ENCODE measurements around the gene LRRC8B.
"Not testable (repeated sequence)": the region's sequence is repeated elsewhere in the genome, so short reads cannot be mapped to it uniquely, and the experiment has no call there.

Gene LRRC8B

DNA sequence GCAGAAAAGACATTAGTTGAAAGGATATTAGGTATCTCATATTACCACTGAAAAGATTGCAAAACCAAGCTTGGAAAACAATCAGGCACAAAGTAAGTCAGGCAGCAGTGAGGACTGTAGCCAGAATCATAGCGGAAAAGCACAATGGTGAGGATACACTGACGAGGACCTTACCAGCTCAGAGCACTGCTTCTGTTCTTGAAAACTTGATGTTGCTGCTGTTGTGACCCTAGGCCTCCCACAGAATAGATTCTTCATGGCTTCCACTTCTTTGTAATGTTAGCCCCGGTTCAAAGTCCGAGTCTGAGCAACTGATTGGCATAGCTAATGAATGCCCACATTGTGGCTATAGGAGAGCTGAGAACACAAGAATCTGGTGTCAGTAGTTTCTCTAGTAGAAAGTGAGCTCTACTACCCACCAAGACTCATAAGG, 63.1 kb downstream of the LRRC8B start:
- no peak for DNase-seq

DNA sequence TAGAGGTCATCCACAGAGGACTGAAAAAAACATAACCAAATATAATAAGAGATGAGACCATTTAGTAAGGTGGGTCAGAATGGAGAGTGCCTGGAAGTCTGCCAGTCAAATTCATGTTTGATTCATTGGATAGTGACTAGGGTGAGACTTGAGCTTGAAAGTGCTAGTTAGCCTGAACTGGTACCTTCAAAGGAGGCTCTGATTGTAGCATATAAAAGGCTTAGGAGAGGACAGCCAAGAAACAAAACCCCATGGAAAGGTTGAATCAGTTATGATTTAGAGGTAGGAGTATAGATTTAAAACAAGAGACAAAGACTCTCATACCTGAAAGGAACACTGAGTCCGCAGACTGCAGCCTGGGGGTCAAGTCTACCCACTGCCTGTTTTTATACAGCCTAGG, 63.9 kb downstream of the LRRC8B start:
- no peak for DNase-seq

DNA sequence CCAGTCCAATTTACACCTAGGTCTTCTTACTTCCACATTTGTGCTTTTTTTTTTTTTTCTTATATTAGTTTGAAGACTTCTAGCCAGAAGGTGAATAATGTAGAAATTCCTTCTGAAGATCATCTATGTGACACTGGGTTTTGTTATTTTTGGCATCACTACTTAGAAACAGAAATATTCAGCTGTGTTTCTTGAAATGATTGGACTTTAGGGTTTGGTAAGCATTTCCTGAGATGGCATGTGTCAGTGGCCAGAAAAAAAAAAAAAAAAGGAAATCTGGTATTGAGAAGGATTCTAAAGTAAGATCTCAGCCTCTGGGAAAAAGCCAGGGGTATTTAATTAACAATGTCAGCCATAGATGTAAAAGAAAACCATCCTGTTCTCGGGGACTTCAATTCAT, 64.9 kb downstream of the LRRC8B start:
- no peak for DNase-seq

DNA sequence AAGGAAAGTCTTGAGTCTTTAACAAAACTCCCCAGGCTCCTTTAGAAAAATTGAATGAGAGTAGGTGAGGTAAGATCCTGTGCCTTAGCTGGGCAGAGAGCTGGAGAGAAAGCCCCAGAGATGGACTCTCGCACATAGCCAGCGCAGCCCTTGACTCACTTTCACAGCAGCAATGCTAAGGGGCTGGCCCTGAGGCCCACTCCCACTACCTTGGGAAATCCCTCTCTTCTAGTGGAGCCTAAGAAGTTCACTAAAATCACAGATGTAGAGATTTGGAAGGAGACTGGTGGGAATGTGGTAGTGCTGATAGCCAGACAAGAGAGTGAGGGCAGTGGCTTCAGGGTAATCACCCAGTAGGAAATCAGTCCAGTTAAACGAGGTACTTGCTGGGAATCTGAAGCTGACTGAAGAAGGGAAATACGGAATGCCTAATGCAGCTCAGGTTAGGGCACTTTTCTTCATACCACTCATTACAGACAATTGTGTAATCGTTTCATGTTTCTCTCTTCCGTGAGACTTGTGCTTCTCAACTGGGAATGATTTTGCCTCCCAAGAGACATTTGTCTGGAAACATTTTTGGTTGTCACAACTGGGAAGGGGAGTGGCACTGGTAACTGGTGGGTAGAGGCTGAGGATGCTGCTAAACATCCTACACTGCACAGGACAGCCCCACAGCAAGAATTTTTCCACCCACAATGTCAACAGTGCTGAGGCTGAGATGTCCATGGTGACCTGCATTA, 65.9 kb downstream of the LRRC8B start:
- DNase-seq = no peak

DNA sequence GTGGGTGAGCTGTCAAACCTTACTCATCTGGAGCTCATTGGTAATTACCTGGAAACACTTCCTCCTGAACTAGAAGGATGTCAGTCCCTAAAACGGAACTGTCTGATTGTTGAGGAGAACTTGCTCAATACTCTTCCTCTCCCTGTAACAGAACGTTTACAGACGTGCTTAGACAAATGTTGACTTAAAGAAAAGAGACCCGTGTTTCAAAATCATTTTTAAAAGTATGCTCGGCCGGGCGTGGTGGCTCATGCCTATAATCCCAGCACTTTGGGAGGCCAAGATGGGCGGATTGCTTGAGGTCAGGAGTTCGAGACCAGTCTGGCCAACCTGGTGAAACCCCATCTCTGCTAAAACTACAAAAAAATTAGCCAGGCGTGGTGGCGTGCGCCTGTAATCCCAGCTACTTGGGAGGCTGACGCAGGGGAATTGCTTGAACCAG, 68.3 kb downstream of the LRRC8B start:
- DNase-seq = not testable (repeated sequence)

DNA sequence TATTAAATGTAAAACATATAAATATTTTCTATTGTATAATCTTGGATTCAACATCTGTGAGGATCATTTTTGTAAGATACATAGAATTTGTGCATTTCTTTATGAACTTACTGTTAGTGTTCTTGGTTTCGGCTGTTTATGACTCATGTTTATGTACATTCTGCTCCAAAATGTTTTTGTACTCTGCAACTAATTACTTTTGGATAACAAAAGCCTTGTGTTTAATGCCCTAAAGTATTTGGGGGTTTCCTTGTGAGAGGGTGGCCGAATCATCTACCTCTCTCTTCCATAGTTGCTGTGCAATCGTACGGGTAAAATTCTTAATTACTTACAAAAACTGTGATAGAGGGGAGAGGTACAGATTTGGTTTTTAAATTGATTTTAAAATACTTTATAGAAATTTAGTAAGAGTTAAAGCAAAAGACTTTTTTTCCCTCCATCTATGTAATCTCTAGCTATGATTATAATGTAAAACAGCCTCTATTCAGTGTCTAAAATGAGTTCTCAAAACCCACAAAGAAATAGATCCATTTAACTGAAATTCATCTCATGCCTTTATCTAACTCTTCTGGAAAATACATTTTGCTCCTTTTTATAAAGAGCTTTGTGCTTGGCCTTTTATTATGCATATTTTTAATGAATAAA, 69.6 kb downstream of the LRRC8B start:
- DNase-seq = no peak

DNA sequence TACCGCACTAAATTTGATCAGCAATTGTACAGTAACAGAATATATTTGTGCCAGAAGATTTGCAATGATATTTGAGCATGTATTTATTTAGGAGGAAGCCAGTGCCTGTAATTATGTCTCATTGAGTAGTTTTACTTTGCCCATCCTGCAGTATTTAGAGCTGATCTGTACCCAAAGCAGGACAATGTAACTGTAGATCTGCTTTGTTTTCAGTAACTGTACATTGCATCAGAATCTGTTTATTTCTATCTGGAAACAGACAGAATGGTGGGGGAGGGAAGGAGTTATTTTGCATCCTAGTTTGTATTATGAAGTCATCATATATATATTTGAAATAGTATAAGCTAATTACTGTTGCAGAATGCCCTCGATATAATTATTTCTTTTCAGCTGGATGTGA, 72.1 kb downstream of the LRRC8B start:
- DNase-seq = peak; percentile 17

DNA sequence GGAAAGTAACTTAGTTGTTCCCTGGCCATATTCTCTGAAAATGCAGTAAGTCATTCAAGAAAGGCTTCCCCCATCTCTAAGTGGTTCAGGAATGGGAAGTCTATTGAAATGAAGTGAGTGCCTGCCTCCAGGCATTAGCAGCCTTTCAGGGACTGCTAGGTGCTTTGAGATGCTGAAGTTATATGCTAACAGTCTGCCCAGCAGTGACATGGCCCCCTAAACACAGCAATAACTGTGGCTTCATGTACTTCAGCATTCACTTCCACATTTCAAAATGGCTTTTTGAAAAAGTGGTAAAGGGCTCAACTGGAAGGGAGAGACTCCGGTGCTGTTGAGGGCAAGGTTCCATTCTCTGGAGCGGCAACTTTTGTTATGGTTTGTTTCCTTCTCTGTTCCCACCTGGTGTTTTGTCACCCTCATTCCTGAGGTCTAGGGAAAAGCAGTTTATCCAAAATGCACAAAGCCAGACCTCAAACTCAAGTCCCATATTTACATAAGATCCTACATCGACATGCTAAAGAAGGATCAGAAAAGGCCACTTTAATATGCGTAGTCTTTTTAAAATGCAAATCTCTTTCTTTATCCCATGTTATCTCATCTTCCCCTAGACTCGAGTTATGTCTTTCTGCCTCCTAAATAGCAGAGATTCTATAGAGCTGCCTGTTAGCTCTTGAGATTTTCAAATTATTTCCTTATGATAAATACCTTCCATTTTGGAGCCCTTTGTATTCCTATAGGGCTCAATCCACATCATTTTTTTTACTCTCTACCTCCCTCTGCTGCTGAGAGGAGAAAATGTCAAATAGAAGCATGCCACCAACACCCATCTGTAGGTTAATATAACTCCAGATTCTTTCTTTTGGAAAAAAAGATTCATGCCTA, 74.1 kb downstream of the LRRC8B start:
- DNase-seq = peak; percentile 70

DNA sequence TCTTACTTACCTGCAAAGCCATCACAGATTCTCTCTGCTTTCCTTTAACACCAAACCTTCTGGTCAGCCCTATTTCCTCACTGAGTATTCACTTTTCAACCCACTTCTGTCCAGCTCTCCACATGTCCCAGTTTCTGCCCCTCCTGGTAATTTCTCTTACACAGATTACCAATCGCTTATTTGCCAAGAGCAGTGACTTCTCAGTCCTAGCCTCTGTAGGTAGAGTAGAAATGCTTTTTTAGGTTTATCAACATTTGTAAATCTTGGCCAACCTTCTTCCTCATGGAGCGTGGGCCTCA, 74.7 kb downstream of the LRRC8B start:
- no peak for DNase-seq

DNA sequence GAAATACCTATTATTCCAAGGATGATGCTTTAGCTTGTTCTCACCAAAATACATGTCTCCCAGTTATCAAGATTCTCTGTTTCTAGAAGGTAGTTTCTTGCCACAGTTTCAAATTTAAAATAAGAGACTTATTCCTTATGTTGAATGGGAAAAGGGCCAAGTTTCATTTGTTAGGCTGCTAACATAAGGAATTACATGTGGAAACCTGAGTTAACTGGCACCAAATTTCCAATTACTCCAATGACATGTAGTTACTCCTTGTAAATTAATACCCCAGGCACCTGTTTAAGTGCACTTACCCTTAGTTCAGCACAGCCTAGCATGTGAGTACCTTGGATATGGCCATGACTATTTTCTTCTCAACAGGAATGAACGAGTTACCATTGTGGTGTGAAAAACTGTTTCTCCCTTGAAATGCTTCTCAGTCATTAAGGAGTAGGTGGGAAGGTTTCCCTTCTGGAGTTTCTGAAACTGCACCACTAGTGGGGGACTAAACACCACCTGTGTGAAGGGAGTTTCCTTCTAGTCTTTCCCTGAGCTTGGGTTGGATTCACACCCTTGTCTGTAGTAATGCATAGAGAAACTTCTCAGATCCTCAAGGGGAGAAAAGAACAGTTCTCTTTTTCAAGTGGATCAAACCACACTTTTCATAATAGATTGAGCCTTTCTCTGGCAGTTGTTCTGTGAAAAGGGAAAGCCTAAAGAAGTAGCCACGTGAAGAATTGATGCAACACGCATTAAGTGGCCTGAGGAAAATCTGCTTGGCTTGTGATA, 76.0 kb downstream of the LRRC8B start:
- DNase-seq = no peak

DNA sequence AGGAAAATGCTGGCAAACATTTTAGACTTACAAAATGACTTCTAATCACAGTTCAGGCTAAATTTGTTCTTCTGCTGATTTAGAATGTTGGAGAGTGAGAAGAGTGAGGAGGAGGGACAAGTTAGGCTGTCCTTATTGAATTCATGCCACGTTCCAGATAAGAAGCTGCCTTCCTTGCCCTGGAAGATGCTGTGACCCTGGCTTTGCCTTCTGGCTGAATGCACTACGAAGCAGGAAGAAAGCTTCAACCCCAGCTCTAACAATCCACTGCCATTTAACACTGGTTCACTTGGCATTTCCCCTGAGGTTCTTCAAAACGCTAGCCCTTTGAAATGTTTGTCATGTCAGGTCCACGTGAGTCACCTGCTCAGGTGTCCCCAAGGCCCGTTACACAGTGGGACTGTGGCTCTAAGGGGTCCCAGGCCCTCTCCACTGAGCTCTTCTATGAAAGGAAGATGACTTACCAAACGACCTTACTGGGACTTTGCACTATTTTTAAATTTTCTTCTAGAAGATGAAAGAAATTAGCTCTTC, 78.3 kb downstream of the LRRC8B start:
- DNase-seq = no peak

DNA sequence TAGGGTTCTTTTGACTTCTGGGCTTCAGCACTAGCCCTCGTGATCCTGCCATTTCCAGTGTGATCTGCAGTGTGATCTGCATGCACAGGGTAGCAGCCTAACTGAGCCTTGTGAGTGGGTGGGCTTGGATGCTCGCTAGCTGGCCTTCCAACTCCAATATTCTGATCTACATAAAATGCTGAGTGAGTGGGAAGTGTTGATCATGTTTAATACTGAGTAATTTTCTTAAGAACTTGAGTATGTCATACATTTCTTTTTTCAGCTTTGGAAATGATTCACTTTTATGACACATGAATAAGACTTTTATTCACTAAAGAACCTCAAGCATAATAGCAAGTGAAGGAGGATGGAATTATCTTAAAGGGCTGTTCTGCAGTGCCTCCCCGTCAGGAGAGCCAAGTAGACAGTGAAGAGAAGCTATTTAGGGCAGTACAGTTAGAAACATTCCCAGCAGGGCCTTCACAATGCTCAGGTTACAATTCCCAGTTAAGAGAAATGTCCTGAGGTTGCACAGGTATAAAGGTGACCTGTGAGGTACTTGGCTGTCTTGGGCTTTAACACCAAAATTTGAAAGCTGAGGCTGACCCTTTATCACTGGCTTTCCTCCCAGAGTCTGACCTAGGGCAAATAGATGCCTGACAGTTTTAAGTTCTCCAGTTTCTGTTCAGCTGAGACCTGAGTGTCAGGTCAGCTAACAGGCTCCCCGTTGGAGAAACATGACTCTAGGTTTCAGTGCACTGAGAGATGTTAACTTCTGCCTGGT, 79.2 kb downstream of the LRRC8B start:
- DNase-seq = no peak

DNA sequence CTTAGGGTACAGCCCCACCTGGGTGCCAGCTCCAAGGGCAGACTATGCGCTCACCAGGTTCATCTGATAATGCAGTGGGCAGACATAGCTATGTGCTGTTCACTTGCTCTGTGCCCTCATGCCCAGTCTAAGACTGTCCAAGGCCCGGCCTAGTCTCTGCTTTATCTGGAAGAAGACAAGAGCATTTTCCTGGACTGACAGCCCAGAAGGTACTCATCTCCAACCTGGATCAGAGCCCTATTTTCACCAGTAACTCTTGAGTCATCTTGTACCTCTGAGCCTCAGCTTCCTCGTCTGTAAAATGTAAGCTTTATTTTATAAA, 79.7 kb downstream of the LRRC8B start:
- DNase-seq = no peak

DNA sequence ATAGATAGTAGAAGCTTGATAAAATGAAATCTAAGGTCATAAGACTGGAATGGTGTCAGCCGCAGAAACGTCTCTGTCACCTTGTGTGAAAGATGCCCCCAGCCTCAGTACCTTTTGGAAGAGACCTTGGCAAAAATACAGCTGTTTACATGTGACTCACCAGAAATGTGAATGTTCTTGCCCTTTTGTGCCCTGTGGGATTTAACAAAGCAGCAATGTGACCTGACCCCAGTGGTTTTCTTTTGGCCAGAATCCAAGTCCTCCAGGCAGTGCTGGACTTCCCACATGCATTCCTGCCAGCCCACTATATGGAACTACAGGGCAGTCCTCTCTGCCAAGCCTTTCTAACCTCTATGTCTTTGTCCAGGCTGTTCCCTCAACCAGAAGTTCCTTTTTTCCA, 81.1 kb downstream of the LRRC8B start:
- peak; percentile 57 for DNase-seq

DNA sequence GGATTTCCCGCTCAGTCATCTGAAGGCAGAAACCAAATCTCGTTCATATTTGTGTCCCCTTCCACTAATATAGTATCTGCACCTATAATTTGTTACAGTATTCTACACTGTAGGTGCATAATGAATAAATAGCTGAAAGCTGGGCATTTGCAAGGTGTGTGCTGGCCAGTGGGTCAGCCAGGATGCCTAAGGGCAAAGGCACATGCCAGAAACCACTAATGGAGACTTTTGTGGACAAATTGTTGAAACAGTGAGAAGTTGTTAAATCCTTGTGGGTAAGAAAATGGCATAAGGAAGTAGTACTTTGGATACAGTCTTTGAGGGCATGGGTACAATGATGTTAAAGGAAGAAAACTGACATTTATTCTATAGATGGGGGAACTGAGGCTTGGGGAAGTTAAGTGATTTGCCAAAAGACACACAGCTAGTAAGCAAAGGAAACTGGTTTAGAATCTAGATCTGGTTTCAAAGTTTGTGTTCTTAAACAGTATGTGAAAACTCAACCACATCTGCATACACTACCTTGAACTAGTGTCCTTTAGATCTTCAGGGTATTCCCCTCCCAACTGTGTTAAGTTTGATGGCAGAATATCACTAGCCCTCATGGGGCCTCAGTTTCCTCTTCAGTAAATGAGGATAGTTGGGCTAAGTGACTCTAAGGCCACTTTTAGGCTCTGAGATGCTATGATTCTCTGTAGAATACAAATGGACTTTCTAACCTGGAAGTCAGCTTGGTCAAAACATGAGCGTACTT, 81.8 kb downstream of the LRRC8B start:
- DNase-seq = no peak

DNA sequence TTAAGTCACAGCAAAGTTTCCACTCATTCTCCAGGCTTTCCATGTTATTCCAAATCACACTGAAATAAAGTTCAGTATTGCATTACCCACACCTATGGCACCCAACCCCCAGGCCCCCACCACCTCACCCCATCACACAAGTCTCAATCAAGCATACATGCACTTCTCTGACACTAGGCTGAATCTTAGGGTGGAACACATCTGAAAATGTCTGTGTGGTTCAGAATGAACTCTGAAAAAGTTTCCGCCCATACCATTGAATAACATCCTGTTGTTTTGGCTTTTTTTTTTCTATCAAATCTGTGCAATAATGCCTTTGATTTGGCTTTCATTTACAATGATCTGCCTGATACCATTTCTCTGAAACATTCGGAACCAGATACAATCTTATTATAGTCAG, 82.5 kb downstream of the LRRC8B start:
- no peak for DNase-seq

DNA sequence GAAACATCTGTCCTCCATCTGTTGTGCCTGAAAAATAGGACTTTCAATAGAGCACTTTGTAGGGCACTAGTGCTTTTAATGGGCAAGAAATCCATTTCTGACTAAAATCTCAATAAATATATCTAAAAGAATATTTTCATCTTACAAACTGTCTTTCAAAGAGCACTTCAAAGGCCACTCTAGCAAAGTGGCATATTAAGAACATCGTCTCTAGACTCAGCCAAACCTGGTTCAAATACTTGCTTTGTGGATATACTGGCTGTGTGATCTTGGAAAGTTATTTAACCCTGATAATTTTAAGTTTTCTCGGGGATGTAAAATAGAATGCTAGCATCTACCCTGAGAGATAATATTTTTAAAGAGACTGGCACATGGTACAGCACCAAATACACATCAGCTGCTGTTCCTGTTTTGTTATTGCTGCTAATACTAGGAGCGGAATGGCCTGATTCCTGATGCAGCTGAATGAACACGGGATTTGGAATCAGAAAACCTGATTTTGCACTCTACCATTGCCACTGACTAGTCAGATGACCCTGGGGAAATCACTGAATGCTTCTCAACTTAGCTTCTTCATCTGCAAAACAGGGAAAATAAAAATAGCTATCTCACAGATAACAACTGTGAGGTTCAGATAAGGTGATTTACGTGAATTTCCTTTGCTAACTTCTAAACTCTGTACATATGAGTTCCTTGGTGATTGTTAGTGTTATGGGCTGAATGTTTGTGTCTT, 83.1 kb downstream of the LRRC8B start:
- DNase-seq = no peak

DNA sequence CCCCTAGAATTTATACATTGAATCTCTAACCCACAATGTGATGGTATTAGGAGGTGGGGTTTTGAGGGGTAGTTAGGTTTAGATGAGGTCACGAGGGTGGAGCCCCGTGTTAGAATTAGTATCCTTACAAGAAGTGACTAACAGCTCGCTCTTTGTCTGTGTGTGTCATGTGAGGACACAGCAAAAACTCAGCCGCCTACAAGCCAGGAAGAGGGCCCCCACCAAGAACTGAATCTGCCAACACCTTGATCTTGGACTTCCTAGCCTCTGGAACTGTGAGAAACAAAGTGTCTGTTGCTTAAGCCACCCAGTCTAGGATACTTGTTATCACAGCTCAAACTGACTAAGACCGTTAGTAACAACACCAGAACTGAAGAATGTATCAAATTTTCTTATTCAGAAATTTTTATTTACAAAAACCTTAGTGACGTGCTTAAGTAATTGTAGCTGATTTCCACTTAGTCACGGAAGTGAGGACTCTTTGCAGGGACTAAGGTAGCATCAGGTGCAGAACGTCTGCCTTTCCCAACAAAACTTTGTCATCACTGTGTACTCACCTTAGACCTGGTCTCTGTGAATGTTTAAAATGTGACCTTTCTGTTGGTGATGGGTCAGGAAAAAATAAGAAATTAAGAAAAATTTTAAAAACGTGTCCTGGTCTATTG, 83.8 kb downstream of the LRRC8B start:
- no peak for DNase-seq

DNA sequence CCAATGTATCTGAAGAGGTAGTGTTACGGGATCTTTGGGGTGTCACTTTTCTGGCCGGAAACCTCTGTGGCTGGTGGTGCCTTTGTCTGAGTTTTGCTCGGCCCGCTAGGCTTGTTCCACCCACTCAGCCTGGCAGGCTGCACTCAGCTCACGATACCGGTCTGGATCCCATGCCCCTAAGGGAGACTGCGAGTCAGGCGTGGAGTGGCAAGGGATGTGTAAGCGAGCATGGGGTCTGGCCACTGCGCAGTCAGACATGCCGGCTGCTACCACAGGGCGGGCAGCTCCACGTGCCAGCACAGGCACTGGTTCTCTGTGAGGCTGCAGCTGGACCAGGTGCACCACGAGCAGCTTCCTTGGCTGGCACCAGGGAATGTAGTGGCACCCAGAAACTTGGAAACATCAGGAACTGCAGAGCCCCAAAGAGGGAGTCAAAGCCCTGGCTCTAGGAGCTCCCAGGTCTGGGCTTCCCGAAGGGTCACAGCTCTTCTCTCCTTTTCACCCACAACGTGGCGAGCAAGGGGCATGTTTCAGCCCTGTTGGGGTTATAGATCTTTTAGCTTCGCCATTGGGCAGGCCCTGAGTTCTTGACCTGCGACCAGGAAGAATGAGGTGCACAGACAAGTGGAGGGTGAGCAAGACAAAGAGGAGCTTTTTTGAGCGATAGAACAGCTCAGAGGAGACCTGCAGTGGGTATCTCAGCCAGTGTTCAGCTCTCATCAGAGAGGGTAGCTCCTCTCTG, 84.5 kb downstream of the LRRC8B start:
- no peak for DNase-seq

Data from OCI-M1 (cell line).